ENCODE data around the gene SORCS3. TPM values are rescaled to one million over a fixed set of nuclear protein-coding genes. Genes with fewer than 3 reads are reported as not detected.

SORCS3 gene
- total RNA-seq, 1 experiment from 2014 or later: not detected

DNA sequence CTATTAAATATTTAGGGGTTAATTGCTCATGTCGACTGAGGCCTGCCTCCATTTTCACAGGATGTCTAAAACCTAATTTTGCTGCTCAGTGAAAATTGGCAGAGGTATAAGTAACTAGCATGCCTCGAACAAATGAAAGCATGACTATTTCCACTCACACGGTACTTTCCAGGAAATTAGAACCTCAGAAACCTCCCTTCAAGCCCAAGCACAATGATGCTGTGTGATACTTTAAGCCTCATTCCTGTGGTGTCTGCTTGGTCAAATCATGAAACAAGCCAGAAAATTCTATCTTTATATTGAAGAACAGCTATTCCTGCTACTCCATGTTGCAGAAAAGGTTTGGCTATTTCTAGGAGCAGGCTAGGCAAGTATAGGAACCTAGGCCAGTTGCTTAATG is 203.0 kb downstream of the SORCS3 start:
- Mint-ChIP-seq H3K27ac (ENCODE audit: low read depth, unreplicated experiment) (no peak overlapping the region), H3K4me3 (ENCODE audit: unreplicated experiment) (no peak overlapping the region), H3K4me1 (ENCODE audit: insufficient read depth, unreplicated experiment) (no peaks in the 10 kb centered on the region), H3K36me3 (ENCODE audit: insufficient read depth, unreplicated experiment) (no peaks in the 10 kb centered on the region), H3K27me3 (ENCODE audit: insufficient read depth, unreplicated experiment) (no peaks in the 10 kb centered on the region), H3K9me3 (ENCODE audit: unreplicated experiment) (no peaks in the 10 kb centered on the region)
- CTCF ChIA-PET: no interaction called here
- DNase-seq (ENCODE audit: unreplicated experiment): no peak
- intact Hi-C loops (cut with micrococcal nuclease): no loop called here
- TF ChIP-seq, protein P1, sequence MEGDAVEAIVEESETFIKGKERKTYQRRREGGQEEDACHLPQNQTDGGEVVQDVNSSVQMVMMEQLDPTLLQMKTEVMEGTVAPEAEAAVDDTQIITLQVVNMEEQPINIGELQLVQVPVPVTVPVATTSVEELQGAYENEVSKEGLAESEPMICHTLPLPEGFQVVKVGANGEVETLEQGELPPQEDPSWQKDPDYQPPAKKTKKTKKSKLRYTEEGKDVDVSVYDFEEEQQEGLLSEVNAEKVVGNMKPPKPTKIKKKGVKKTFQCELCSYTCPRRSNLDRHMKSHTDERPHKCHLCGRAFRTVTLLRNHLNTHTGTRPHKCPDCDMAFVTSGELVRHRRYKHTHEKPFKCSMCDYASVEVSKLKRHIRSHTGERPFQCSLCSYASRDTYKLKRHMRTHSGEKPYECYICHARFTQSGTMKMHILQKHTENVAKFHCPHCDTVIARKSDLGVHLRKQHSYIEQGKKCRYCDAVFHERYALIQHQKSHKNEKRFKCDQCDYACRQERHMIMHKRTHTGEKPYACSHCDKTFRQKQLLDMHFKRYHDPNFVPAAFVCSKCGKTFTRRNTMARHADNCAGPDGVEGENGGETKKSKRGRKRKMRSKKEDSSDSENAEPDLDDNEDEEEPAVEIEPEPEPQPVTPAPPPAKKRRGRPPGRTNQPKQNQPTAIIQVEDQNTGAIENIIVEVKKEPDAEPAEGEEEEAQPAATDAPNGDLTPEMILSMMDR (IDR thresholded peaks at IDR 0.05; ENCODE audit: unreplicated experiment): no peak
- no TSS peak for BruUV-seq (replicated peaks)
- POLR2A ChIA-PET: no interaction called here

DNA sequence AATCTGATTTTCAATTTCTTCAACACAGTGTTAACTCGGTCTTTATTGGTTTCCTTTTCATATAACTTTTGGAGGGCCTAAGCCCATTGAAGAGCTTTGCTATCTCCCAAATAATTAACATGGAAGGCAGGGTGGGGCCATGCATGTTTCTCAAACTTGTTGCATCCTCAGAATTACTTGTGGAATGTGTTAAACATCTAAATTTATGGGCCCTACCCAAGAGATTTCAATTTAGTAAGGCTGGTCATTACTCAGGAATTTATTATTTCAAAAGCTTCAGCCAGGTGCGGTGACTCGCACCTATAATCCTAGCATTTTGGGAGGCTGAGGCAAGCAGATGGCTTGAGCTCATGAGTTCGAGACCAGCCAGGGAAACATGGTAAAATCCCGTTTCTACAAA is 208.9 kb downstream of the SORCS3 start:
- CTCF ChIA-PET: interaction anchor here (1.2 kb wide), 2 partner anchors 10 to 14 kb away, joined by 3 to 5 read pairs; no protein-coding TSS in a partner anchor
- POLR2A ChIA-PET: interaction anchor here (1.1 kb wide), 1 partner anchor 40 kb away, joined by 3 read pairs; no protein-coding TSS in a partner anchor
- DNase-seq (ENCODE audit: unreplicated experiment): no peak
- Mint-ChIP-seq H3K4me1 (ENCODE audit: insufficient read depth, unreplicated experiment) (peaks cover 5% of the 10 kb centered on the region), H3K27ac (ENCODE audit: low read depth, unreplicated experiment) (no peak overlapping the region), H3K27me3 (ENCODE audit: insufficient read depth, unreplicated experiment) (no peaks in the 10 kb centered on the region), H3K36me3 (ENCODE audit: insufficient read depth, unreplicated experiment) (no peaks in the 10 kb centered on the region), H3K4me3 (ENCODE audit: unreplicated experiment) (no peak overlapping the region), H3K9me3 (ENCODE audit: unreplicated experiment) (peaks cover 7% of the 10 kb centered on the region)
- TF ChIP-seq, protein P1 (IDR thresholded peaks at IDR 0.05; ENCODE audit: unreplicated experiment): no peak
- BruUV-seq (replicated peaks): no TSS peak
- intact Hi-C loops (cut with micrococcal nuclease): no loop called here

DNA sequence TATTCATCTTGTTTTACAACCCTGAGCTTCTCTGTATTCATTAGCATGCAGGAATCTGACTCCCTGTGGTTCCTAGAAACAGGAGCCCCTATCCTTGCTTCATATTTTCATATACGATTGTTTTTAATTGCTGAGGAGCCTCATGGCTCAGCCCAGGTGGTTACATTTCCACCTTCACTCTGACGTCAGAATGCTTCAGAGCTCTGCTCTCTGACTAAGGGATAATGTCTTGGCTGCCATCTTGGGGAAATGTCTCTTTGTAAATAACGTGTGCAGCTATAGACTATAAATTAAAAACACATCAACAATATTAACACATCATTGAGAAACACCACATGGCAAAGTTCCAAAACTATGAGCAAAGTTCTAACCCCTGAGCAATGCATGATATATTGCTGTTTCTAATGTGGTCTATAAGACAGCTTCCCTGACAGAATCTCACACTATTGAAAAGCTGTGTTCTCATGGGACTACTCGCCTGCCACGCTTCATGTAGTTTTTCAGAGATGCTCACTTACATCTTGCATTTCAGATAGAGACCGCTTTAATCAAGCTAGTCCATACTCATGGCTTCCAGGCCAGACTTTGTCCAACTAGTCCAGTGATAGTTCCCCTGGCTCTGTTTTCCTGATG is 227.0 kb downstream of the SORCS3 start:
- H3K36me3 Mint-ChIP-seq (ENCODE audit: insufficient read depth, unreplicated experiment): no peaks in the 10 kb centered on the region
- no TSS peak for BruUV-seq (replicated peaks)
- CTCF ChIA-PET: interaction anchor here (0.6 kb wide), 2 partner anchors 31 to 127 kb away, joined by 4 to 5 read pairs; no protein-coding TSS in a partner anchor
- intact Hi-C loops (cut with micrococcal nuclease): no loop called here
- H3K27ac Mint-ChIP-seq (ENCODE audit: low read depth, unreplicated experiment): no peak overlapping the region
- no peak overlapping the region for H3K4me3 Mint-ChIP-seq (ENCODE audit: unreplicated experiment)
- H3K9me3 Mint-ChIP-seq (ENCODE audit: unreplicated experiment): no peaks in the 10 kb centered on the region
- POLR2A ChIA-PET: no interaction called here
- TF ChIP-seq, protein P1 (IDR thresholded peaks at IDR 0.05; ENCODE audit: unreplicated experiment): no peak
- H3K4me1 Mint-ChIP-seq (ENCODE audit: insufficient read depth, unreplicated experiment): no peaks in the 10 kb centered on the region
- peak; percentile 28 for DNase-seq (ENCODE audit: unreplicated experiment)
- H3K27me3 Mint-ChIP-seq (ENCODE audit: insufficient read depth, unreplicated experiment): no peaks in the 10 kb centered on the region

DNA sequence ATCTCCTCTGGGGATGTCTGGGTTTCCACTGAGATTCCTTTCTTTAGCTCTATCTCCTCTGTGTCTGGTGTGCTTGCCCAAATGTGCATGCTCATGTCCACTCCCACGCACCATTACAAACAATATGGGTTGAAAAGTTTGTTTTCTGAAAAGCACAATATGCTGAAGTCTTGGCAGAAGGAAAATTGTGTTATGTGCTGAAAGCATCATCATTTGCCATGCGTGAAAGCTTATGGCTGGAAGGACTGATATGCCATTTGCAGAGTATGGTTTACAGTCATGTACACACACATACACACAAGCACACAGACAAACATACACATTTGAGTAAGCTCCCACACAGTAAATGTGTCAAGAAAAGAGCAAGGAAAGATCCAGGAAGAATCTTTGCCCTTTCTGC is 231.6 kb downstream of the SORCS3 start:
- H3K27me3 Mint-ChIP-seq (ENCODE audit: insufficient read depth, unreplicated experiment): no peaks in the 10 kb centered on the region

More for the DNA sequence above, 231.6 kb downstream of the SORCS3 start:
- no peak for DNase-seq (ENCODE audit: unreplicated experiment)
- no peaks in the 10 kb centered on the region for H3K36me3 Mint-ChIP-seq (ENCODE audit: insufficient read depth, unreplicated experiment)
- H3K9me3 Mint-ChIP-seq (ENCODE audit: unreplicated experiment): no peaks in the 10 kb centered on the region
- ChIA-PET POLR2A (no interaction called here), CTCF (interaction anchor here (1.1 kb wide), 1 partner anchor 8 kb away, joined by 7 read pairs; no protein-coding TSS in a partner anchor)
- H3K27ac Mint-ChIP-seq (ENCODE audit: low read depth, unreplicated experiment): no peak overlapping the region
- H3K4me3 Mint-ChIP-seq (ENCODE audit: unreplicated experiment): no peak overlapping the region
- TF ChIP-seq, protein P1 (IDR thresholded peaks at IDR 0.05; ENCODE audit: unreplicated experiment): no peak
- no peaks in the 10 kb centered on the region for H3K4me1 Mint-ChIP-seq (ENCODE audit: insufficient read depth, unreplicated experiment)
- no TSS peak for BruUV-seq (replicated peaks)
- intact Hi-C loops (cut with micrococcal nuclease): no loop called here
